Measurements from ENCODE around the gene SLCO1A2.
"Not testable (repeated sequence)": the region's sequence is repeated elsewhere in the genome, so short reads cannot be mapped to it uniquely, and the experiment has no call there.

Gene SLCO1A2

DNA sequence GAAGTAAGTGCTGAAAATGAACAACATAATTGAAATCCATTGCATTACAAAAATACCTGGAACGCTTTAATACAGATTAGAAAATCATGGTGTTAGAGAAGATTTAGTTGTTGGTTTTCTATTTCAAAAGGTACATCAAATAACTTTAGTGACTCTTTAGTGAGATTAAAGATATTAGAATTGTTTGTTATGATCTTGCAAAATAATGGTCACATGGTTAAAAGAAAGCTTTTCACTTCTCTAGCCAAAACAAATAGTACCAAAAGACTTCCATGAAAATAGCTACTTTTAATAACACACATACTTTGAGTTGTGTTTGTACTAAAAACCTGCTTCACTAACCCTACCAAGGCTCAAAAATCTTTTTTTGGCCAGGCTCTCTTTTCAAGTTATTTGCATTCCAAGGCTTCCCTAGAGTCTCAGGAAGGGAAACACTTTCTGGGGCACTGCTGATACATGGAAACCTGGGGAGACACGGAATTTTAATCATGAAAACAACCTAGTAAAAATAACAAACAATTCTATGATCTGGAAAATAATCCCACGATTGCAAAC lies at the start of gene SLCO1A2:
Gene SLCO1A2, minus strand, starts transcription at position 147 of the 555 bp plus-strand sequence. CDS start 270 bp downstream, outside the sequence.
- no peak for DNase-seq

DNA sequence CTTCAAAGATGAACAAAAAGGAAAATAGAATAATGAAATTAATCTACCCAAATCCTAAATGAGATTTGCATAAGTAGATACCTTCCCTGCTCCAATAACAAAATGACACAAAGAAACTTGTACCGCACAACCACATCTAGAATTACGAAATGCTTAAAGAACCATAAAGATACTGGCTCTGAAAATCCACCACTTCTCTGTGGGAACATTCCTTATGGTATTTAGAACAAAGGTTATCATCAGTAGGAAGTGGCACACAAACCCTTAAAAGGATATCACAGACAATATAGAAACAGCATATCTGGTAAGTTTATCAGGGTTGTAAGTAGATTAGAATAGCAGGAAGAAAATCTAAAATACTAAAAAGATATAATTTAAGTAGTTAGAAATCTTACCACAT lies 49.5 kb upstream of the SLCO1A2 start:
- no peak for DNase-seq

DNA sequence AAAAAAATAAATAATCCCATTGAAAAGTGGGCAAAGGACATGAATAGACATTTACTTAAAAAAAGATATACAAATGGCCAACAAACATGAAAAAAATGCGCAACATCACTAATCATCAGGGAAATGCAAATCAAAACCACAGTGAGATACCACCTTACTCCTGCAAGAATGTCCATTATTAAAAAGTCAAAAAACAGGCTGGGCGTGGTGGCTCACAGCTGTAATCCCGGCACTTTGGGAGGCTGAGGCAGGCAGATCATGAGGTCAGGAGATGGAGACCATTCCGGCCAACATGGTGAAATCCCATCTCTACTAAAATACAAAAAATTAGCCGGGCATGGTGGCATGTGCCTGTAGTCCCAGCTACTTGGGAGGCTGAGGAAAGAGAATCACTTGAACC lies 46.6 kb upstream of the SLCO1A2 start:
- not testable (repeated sequence) for DNase-seq

DNA sequence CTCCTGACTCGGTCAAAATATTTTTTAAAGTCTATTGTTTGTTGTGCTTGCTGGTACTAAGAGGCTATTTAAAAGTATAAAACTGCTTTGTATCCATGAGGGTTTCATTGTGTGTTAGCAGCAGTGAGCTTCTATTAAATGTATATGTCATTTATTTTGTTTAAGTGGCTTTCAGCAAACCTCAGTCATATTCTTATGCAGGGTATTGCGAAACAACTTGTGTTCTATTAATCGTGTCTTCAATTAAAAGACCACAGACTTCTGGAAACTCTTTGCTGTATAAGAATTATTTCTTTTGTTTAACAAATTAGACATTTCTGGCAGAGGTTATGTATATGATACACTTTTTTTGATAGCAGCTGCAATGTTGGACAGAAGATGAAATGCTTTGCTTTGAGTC lies 44.5 kb upstream of the SLCO1A2 start:
- DNase-seq, result no peak

GRCh38 chr12:21372602-21373001 lies 37.9 kb upstream of the SLCO1A2 start, which contains the start of gene IAPP:
Gene IAPP (plus strand): TSS chr12:21372902. CDS start chr12:21373352, 450 bp downstream.
- no peak for DNase-seq

GRCh38 chr12:21370845-21371449 lies 36.2 kb upstream of the SLCO1A2 start:
- DNase-seq, result no peak

GRCh38 chr12:21369141-21369980 lies 34.6 kb upstream of the SLCO1A2 start:
- no peak for DNase-seq

- DNase-seq, result not testable (repeated sequence)
Observed at GRCh38 chr12:21360632-21361031, 25.9 kb upstream of the SLCO1A2 start.

GRCh38 chr12:21354641-21355040 lies 19.9 kb upstream of the SLCO1A2 start:
- DNase-seq, result no peak

DNA sequence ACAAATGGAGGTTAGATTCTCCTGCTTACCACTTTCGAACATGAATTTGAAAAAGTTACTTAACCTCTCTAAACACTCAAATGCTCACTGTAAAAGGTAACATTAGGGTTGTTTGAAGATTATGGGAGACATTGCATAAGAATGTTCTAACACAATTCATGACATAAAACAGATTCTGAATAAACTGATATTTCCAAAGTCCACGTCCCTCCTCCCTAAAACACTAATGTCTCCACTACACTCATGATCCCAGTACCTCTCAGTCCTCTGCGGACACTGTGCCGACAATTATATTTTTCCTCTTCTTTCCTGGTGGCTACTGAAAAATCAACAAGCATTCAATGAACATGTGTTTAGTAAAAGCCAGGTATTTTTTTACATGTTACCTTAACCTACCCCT lies 19.2 kb upstream of the SLCO1A2 start:
- no peak for DNase-seq

GRCh38 chr12:21353487-21353886 lies 18.8 kb upstream of the SLCO1A2 start:
- no peak for DNase-seq

- no peak for DNase-seq
Observed at GRCh38 chr12:21350975-21351374, 16.3 kb upstream of the SLCO1A2 start.

DNA sequence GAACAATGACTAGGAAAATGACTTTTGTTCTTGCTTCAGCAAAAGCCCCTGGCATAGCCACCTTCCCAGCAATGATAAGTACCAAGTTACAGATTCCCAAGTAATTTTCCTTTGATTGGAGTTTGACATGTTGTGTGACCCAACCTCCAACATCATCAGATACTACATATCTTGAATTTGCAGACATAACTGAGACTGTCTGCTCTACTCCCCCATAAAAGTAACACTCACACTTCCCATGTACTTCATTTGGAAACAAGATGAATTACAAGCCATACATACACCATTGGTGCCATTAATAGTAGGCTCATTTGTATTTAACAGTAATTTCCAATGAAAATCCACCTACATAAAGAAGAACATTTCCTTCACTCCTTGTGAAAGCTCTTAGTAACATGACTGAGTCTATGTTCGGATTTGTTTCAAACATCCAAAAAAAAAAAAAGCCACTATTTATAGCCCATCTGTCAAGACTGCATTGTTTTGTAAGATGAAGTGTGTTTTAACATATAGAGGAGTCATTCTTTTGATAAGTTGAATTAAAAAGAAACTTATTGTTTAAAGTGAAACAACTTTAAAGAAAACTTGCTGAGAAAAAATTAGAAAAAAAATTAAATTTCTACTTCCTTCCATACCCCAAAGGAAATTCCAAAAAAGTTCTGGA lies 12.0 kb upstream of the SLCO1A2 start:
- DNase-seq, result no peak

DNA sequence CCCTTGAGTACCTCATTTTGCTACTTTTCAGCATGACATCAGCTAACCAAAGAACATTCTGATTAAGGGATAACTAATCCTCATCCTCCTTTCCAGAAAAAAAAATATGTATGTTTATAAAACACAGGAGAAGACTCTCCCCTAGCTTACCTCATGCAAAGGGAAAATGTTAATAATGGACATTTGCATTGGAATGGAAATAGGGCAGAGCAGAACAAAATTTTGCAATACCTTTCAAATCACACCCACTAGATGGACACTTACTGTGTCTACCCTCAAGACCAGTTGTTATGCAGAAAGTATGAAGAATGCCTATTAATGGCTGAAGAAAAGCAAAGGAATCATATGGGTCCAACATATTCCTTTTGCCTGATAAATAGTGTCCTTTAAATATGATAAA lies 8.9 kb upstream of the SLCO1A2 start:
- no peak for DNase-seq

GRCh38 chr12:21341769-21342168 lies 7.1 kb upstream of the SLCO1A2 start:
- DNase-seq, result no peak

GRCh38 chr12:21340403-21340802 lies 5.7 kb upstream of the SLCO1A2 start:
- DNase-seq, result no peak

- DNase-seq, result no peak
Observed at GRCh38 chr12:21339921-21340320, 5.2 kb upstream of the SLCO1A2 start.

- no peak for DNase-seq
Observed at GRCh38 chr12:21337959-21338744, 3.4 kb upstream of the SLCO1A2 start.

- no peak for DNase-seq
Observed at GRCh38 chr12:21337453-21337852, 2.7 kb upstream of the SLCO1A2 start.

DNA sequence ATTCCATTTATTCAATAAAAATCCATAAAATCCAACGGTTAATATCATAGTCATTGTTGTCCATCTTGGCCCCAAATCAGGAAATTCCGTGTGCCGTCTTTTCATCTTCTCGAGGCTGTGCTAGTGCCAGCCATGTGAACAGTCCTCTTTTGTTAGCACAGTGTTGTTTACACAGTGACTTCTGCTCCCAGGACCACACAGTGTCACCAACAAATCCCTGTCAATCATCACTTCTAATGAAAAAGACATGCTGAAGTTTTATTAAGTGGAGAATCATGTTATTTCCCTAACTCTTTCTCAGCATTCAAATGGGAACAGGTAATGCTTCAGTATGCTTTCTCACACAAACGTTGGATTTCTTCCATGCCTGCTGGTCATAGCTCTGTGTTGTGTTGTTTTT lies 1.9 kb upstream of the SLCO1A2 start:
- no peak for DNase-seq

GRCh38 chr12:21330682-21331253 lies 3.9 kb downstream of the SLCO1A2 start:
- no peak for DNase-seq

DNA sequence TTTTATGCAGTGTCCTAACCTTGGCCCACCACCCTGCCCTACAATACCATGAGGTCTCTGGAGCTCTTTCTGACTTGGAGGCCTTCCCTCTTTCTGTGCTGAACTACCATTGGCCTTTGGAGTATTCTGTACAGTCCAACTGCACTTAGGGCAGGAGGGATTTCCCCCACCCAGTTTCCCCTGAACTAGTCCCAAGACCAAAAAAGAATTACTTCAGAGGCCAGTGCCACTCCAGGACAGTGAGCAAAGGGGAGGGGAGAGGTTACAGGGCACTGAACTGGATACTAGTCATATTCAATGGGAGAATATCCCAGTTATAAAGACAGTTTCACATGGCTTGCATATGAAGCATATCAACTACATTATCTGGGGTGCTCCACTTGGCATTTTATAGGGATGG lies 6.1 kb downstream of the SLCO1A2 start:
- no peak for DNase-seq
